ENCODE measurements around the gene ADH5. TPM values are rescaled to one million over a fixed set of nuclear protein-coding genes. Genes with fewer than 3 reads are reported as not detected.

Gene ADH5
- total RNA-seq, 2 experiments from 2014 or later = 50.0 to 88.6 TPM

- peaks cover 67% of the 10 kb centered on the region for H3K36me3 ChIP-seq (ENCODE audit: insufficient read depth, low read length)
- no peak overlapping the region for H2AFZ ChIP-seq (ENCODE audit: low read length)
- peaks cover 21% of the 10 kb centered on the region for H3K9me3 ChIP-seq (ENCODE audit: low read length)
- no peak overlapping the region for H3K4me3 ChIP-seq (ENCODE audit: low read depth, low read length, poor library complexity, severe bottlenecking)
- ChIA-PET CTCF (ENCODE audit: unreplicated experiment) (no interaction called here), POLR2A (no interaction called here)
- TF ChIP-seq EZH2phosphoT487 (IDR thresholded peaks at IDR 0.05; ENCODE audit: borderline replicate concordance, low read depth, low read length) (no peak), CTCF (conservative IDR thresholded peaks at IDR 0.05; ENCODE audit: low read length) (no peak)
- H3K79me2 ChIP-seq (ENCODE audit: insufficient read depth, low read depth, low read length) = peaks cover 93% of the 10 kb centered on the region
- intact Hi-C loops (cut with micrococcal nuclease; ENCODE audit: unreplicated experiment) = no loop called here
- H3K9me2 ChIP-seq (ENCODE audit: insufficient read depth, low read length) = no peaks in the 10 kb centered on the region
- H3K4me1 ChIP-seq (ENCODE audit: insufficient read depth, low read length, poor library complexity, severe bottlenecking) = no peaks in the 10 kb centered on the region
- no peak for DNase-seq (ENCODE audit: low spot score)
- H3K27ac ChIP-seq (ENCODE audit: low read depth, low read length, poor library complexity, severe bottlenecking) = no peak overlapping the region
- no TSS peak for BruUV-seq (replicated peaks)
- peaks cover 7% of the 10 kb centered on the region; the same call in 1 of the 2 replicates for H4K20me1 ChIP-seq (ENCODE audit: insufficient read depth, low read length)
- H3K4me2 ChIP-seq (ENCODE audit: low read length) = no peak overlapping the region
Measured at GRCh38 chr4:99021386-99021785, 67.2 kb downstream of the ADH5 start.

Other genes starting within 250 kb of the ADH5 start
- gene EIF4E, start 159.7 kb downstream of the ADH5 start, total RNA-seq (2014; rRNA removed; shearing (Covaris generic)) = 136 and 152 TPM in 2 replicates
- gene EIF4E, start 159.7 kb downstream of the ADH5 start, total RNA-seq (2022) = 143 and 160 TPM in 2 replicates
- 42.6 and 46.8 TPM in 2 replicates for gene METAP1, start 93.1 kb downstream of the ADH5 start, total RNA-seq (2014; rRNA removed; shearing (Covaris generic))
- 52.8 and 53.6 TPM in 2 replicates for gene METAP1, start 93.1 kb downstream of the ADH5 start, total RNA-seq (2022)
- not detected in 2 replicates for gene ADH4, start 55.5 kb upstream of the ADH5 start, total RNA-seq (2014; rRNA removed; shearing (Covaris generic))
- gene ADH4, start 55.5 kb upstream of the ADH5 start, total RNA-seq (2022) = not detected in 2 replicates
- gene ADH6, start 130.5 kb upstream of the ADH5 start, total RNA-seq (2014; rRNA removed; shearing (Covaris generic)) = not detected in 2 replicates
- gene ADH6, start 130.5 kb upstream of the ADH5 start, total RNA-seq (2022) = not detected in 2 replicates
- not detected in 2 replicates for gene ADH1A, start 202.2 kb upstream of the ADH5 start, total RNA-seq (2014; rRNA removed; shearing (Covaris generic))
- not detected in 2 replicates for gene ADH1A, start 202.2 kb upstream of the ADH5 start, total RNA-seq (2022)
- not detected in 2 replicates for gene ADH1B, start 232.6 kb upstream of the ADH5 start, total RNA-seq (2014; rRNA removed; shearing (Covaris generic))
- gene ADH1B, start 232.6 kb upstream of the ADH5 start, total RNA-seq (2022) = not detected in 2 replicates